H9 (cell line): ENCODE results near the gene ZFP57. TPM values are rescaled to one million over a fixed set of nuclear protein-coding genes. Genes with fewer than 3 reads are reported as not detected.
A peak's percentile ranks its signal among the peaks of the same experiment; 100 is the strongest.

Source experiments
- DNase-seq: peaks from one replicate; pipeline ENCODE4 v3.0.0-alpha.2; 2017
- H2AFZ ChIP-seq: one replicate; pipeline ENCODE4 v1.6.1; 2013; ENCODE audit warnings: mild to moderate bottlenecking, low read length, control low read depth, moderate library complexity
- H2AK5ac ChIP-seq: 2 replicates; pipeline ENCODE4 v1.6.1; 2013; ENCODE audit warnings: low read length, control low read depth, mixed read lengths; ENCODE audit not compliant: insufficient read length
- H2BK120ac ChIP-seq: one replicate; pipeline ENCODE4 v1.6.1; 2013; ENCODE audit warnings: low read depth, mild to moderate bottlenecking, low read length, control low read depth, inconsistent platforms; ENCODE audit not compliant: poor library complexity, severe bottlenecking
- H2BK12ac ChIP-seq: 2 replicates; pipeline ENCODE4 v1.6.1; 2013; ENCODE audit warnings: low read length, control low read depth, mixed read lengths, low read depth; ENCODE audit not compliant: insufficient read length
- H2BK15ac ChIP-seq: 2 replicates; pipeline ENCODE4 v1.6.1; 2013; ENCODE audit warnings: low read depth, low read length, control low read depth
- H2BK20ac ChIP-seq: one replicate; pipeline ENCODE4 v1.6.1; 2013; ENCODE audit warnings: low read depth, mild to moderate bottlenecking, low read length, control low read depth, inconsistent platforms; ENCODE audit not compliant: poor library complexity, severe bottlenecking
- H2BK5ac ChIP-seq: 2 replicates; pipeline ENCODE4 v1.6.1; 2013; ENCODE audit warnings: low read length, control low read depth, mixed read lengths; ENCODE audit not compliant: insufficient read length
- H3K14ac ChIP-seq: 2 replicates; pipeline ENCODE4 v1.6.1; 2013; ENCODE audit warnings: low read length, control low read depth; ENCODE audit not compliant: insufficient read depth
- H3K18ac ChIP-seq: 2 replicates; pipeline ENCODE4 v1.6.1; 2013; ENCODE audit warnings: low read depth, mild to moderate bottlenecking, mixed read lengths, low read length, control low read depth; ENCODE audit not compliant: insufficient read length
- H3K23ac ChIP-seq: 2 replicates; pipeline ENCODE4 v1.6.1; 2013; ENCODE audit warnings: low read length, control low read depth, mixed read lengths, low read depth; ENCODE audit not compliant: insufficient read length
- H3K23me2 ChIP-seq: 2 replicates; pipeline ENCODE4 v1.6.1; 2013; ENCODE audit warnings: low read depth, mild to moderate bottlenecking, mixed read lengths, low read length, control low read depth; ENCODE audit not compliant: insufficient read length, poor library complexity, severe bottlenecking
- H3K27ac ChIP-seq: 2 replicates; pipeline ENCODE4 v1.5.1; 2013; ENCODE audit warnings: low read length, control low read depth, mixed read lengths, low read depth; ENCODE audit not compliant: insufficient read length
- H3K27me3 ChIP-seq: 2 replicates; pipeline ENCODE4 v1.6.1; 2013; ENCODE audit warnings: low read length, control low read depth, inconsistent platforms; ENCODE audit not compliant: insufficient read depth
- H3K4ac ChIP-seq: 2 replicates; pipeline ENCODE4 v1.6.1; 2013; ENCODE audit warnings: low read depth, mild to moderate bottlenecking, control low read depth, inconsistent platforms, low read length, moderate library complexity
- H3K4me1 ChIP-seq: 2 replicates; pipeline ENCODE4 v1.6.1; 2013; ENCODE audit warnings: low read length, control low read depth, inconsistent platforms; ENCODE audit not compliant: insufficient read depth
- H3K4me2 ChIP-seq: 2 replicates; pipeline ENCODE4 v1.6.1; 2013; ENCODE audit warnings: low read length, control low read depth, mixed read lengths; ENCODE audit not compliant: insufficient read length, insufficient read depth
- H3K56ac ChIP-seq: 2 replicates; pipeline ENCODE4 v1.6.1; 2013; ENCODE audit warnings: low read depth, mild to moderate bottlenecking, mixed read lengths, low read length, control low read depth; ENCODE audit not compliant: insufficient read length
- H3K79me1 ChIP-seq: 2 replicates; pipeline ENCODE4 v1.6.1; 2013; ENCODE audit warnings: low read depth, mild to moderate bottlenecking, moderate library complexity, low read length, control low read depth, inconsistent platforms; ENCODE audit not compliant: insufficient read depth, poor library complexity, severe bottlenecking
- H3K79me2 ChIP-seq: 2 replicates; pipeline ENCODE4 v1.6.1; 2013; ENCODE audit warnings: low read length, control low read depth, inconsistent platforms; ENCODE audit not compliant: insufficient read depth
- H3K9ac ChIP-seq: 2 replicates; pipeline ENCODE4 v1.6.1; 2013; ENCODE audit warnings: low read length, control low read depth, mixed read lengths; ENCODE audit not compliant: insufficient read length; ENCODE audit errors: extremely low read depth
- H3K9me3 ChIP-seq: one replicate; pipeline ENCODE4 v1.6.1; 2013; ENCODE audit warnings: low read depth, low read length, inconsistent platforms; ENCODE audit not compliant: control insufficient read depth
- H3T11ph ChIP-seq: one replicate; pipeline ENCODE4 v1.6.1; 2013; ENCODE audit warnings: mild to moderate bottlenecking, low read length, control low read depth, inconsistent platforms
- H4K20me1 ChIP-seq: one replicate; pipeline ENCODE4 v1.6.1; 2013; ENCODE audit not compliant: control insufficient read depth, insufficient read length, insufficient read depth
- H4K5ac ChIP-seq: 2 replicates; pipeline ENCODE4 v1.6.1; 2013; ENCODE audit warnings: low read depth, mild to moderate bottlenecking, mixed read lengths, low read length, control low read depth; ENCODE audit not compliant: insufficient read length
- H4K8ac ChIP-seq: replicated peaks from 2 replicates; pipeline ENCODE4 v1.6.1; 2013; ENCODE audit warnings: low read length, control low read depth, mixed read lengths, low read depth; ENCODE audit not compliant: insufficient read length
- H4K91ac ChIP-seq: 2 replicates; pipeline ENCODE4 v1.6.1; 2013; ENCODE audit warnings: low read depth, mild to moderate bottlenecking, moderate library complexity, mixed read lengths, low read length, control low read depth; ENCODE audit not compliant: insufficient read length
- H3K27ac Mint-ChIP-seq, 3 experiments: 2 replicates in 2 of 3; 3 replicates in 1 of 3; pipeline ENCODE4 v1.8.0; 2020 to 2021; ENCODE audit warnings: mixed read lengths in 3 of 3, mild to moderate bottlenecking in 1 of 3, moderate library complexity in 1 of 3
- H3K27me3 Mint-ChIP-seq: 2 replicates; pipeline ENCODE4 v1.8.0; 2021; ENCODE audit warnings: low read depth, mild to moderate bottlenecking, moderate library complexity, mixed read lengths
- H3K36me3 Mint-ChIP-seq, 3 experiments: 2 replicates in 2 of 3; 3 replicates in 1 of 3; pipeline ENCODE4 v1.8.0; 2020 to 2021; ENCODE audit warnings: low read depth in 3 of 3, mixed read lengths in 3 of 3; ENCODE audit not compliant: insufficient read depth in 1 of 3
- H3K4me1 Mint-ChIP-seq, 2 experiments: 2 replicates each; pipeline ENCODE4 v1.8.0; 2020; ENCODE audit warnings: mixed read lengths in 2 of 2
- H3K4me3 Mint-ChIP-seq, 2 experiments: 2 replicates in 1 of 2; 3 replicates in 1 of 2; pipeline ENCODE4 v1.8.0; 2020 to 2021; ENCODE audit warnings: mild to moderate bottlenecking in 2 of 2, mixed read lengths in 2 of 2, moderate library complexity in 1 of 2
- H3K9me3 Mint-ChIP-seq, 2 experiments: 2 replicates in 1 of 2; 3 replicates in 1 of 2; pipeline ENCODE4 v1.8.0; 2020; ENCODE audit warnings: mild to moderate bottlenecking in 2 of 2, mixed read lengths in 2 of 2, moderate library complexity in 1 of 2
- WGBS: extraction: QIAGEN DNeasy Blood & Tissue Kit; methylation state at CpG from one replicate; pipeline ENCODE4 v1.1.7; 2013; ENCODE audit warnings: missing lambda C conversion rate, low lambda C conversion rate, mixed read lengths; ENCODE audit not compliant: insufficient read length; ENCODE audit errors: extremely low coverage; 5-methylcytosine and 5-hydroxymethylcytosine counted together
- total RNA-seq: library from RNA; stranded (reverse); gene quantifications from 2 replicates; pipeline ENCODE4 v1.2.1, GENCODE V29; 2021
- TF ChIP-seq, protein P1 (sequence below): fragments of 200-600 bp; sonication (generic); conservative IDR thresholded peaks from 3 replicates; pipeline ENCODE4 v1.8.0; 2021; ENCODE audit warnings: antibody characterized with exemption, mild to moderate bottlenecking

Gene ZFP57
- total RNA-seq, 1 experiment from 2014 or later: 1.7 TPM

- Histone ChIP-seq H3K27me3 (no peaks in the 10 kb centered on the region), H2BK120ac (no peak overlapping the region), H3T11ph (no peak overlapping the region), H3K79me2 (no peaks in the 10 kb centered on the region; the same call in 1 of the 2 replicates), H3K23me2 (peaks cover 32% of the 10 kb centered on the region), H4K8ac (no peak overlapping the region), H2BK20ac (no peak overlapping the region), H3K4me2 (peak overlapping the region; percentile 71), H3K9ac (peak overlapping the region; percentile 13), H3K4me1 (peaks cover 4% of the 10 kb centered on the region; the same call in 1 of the 2 replicates), H3K4ac (no peak overlapping the region), H2BK5ac (no peak overlapping the region), H3K9me3 (no peaks in the 10 kb centered on the region), H2AFZ (no peak overlapping the region), H2AK5ac (no peak overlapping the region), H4K91ac (no peak overlapping the region), H3K79me1 (no peaks in the 10 kb centered on the region), H4K20me1 (no peaks in the 10 kb centered on the region), H2BK15ac (no peak overlapping the region), H3K27ac (no peak overlapping the region), H3K56ac (no peak overlapping the region), H3K23ac (no peak overlapping the region), H3K14ac (no peak overlapping the region), H4K5ac (no peak overlapping the region), H2BK12ac (no peak overlapping the region), H3K18ac (no peak overlapping the region)
- H3K4me1 Mint-ChIP-seq: peaks cover 55 to 63% of the 10 kb centered on the region in 2 experiments
- H3K27ac Mint-ChIP-seq: peak overlapping the region; percentile 51 to 96 (median 62)
- WGBS: no CpG with 5 or more reads among the region's 9 CpGs
- peaks cover 0 to 5% of the 10 kb centered on the region in 2 experiments; a peak in 2 of 5 replicates for H3K9me3 Mint-ChIP-seq
- TF ChIP-seq, protein P1, sequence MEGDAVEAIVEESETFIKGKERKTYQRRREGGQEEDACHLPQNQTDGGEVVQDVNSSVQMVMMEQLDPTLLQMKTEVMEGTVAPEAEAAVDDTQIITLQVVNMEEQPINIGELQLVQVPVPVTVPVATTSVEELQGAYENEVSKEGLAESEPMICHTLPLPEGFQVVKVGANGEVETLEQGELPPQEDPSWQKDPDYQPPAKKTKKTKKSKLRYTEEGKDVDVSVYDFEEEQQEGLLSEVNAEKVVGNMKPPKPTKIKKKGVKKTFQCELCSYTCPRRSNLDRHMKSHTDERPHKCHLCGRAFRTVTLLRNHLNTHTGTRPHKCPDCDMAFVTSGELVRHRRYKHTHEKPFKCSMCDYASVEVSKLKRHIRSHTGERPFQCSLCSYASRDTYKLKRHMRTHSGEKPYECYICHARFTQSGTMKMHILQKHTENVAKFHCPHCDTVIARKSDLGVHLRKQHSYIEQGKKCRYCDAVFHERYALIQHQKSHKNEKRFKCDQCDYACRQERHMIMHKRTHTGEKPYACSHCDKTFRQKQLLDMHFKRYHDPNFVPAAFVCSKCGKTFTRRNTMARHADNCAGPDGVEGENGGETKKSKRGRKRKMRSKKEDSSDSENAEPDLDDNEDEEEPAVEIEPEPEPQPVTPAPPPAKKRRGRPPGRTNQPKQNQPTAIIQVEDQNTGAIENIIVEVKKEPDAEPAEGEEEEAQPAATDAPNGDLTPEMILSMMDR: no peak
- DNase-seq: no peak
- peak overlapping the region; percentile 88 to 89 for H3K4me3 Mint-ChIP-seq
- no peaks in the 10 kb centered on the region; the same call in none of the 2 replicates for H3K27me3 Mint-ChIP-seq
- peaks cover 0 to 17% (median 9%) of the 10 kb centered on the region in 3 experiments; a peak in 5 of 7 replicates for H3K36me3 Mint-ChIP-seq
These were observed 47.4 kb downstream of the ZFP57 start for GRCh38 chr6:29633534-29633905.
